IPS-11a (cell line): ENCODE data around the gene CCDC102A.

Source experiments
- H3K4me3 ChIP-seq: one replicate; pipeline ENCODE4 v1.5.1; 2013; ENCODE audit warnings: low read depth, low read length, control low read depth

Gene CCDC102A

GRCh38 chr16:57538235-57538721 is 1.9 kb upstream of the CCDC102A start:
- no peak overlapping the region for H3K4me3 ChIP-seq

GRCh38 chr16:57537581-57538234 is 1.3 kb upstream of the CCDC102A start:
- H3K4me3 ChIP-seq, result no peak overlapping the region

- peak overlapping the region; percentile 8 for H3K4me3 ChIP-seq
These were observed 779 bp upstream of the CCDC102A start for GRCh38 chr16:57537194-57537505.

- peak overlapping the region; percentile 46 for H3K4me3 ChIP-seq
These were observed 578 bp downstream of the CCDC102A start for GRCh38 chr16:57535680-57536305.

- no peak overlapping the region for H3K4me3 ChIP-seq
These were observed 1.3 kb downstream of the CCDC102A start for GRCh38 chr16:57534881-57535658.

GRCh38 chr16:57534337-57534880 is 2.0 kb downstream of the CCDC102A start:
- H3K4me3 ChIP-seq, result no peak overlapping the region

- H3K4me3 ChIP-seq, result no peak overlapping the region
These were observed 2.7 kb downstream of the CCDC102A start for GRCh38 chr16:57533431-57534336.

- H3K4me3 ChIP-seq, result no peak overlapping the region
These were observed 4.1 kb downstream of the CCDC102A start for GRCh38 chr16:57532266-57532625.

- no peak overlapping the region for H3K4me3 ChIP-seq
These were observed 4.6 kb downstream of the CCDC102A start for GRCh38 chr16:57531635-57532265.

GRCh38 chr16:57531253-57531575 is 5.2 kb downstream of the CCDC102A start:
- H3K4me3 ChIP-seq, result no peak overlapping the region

- H3K4me3 ChIP-seq, result no peak overlapping the region
These were observed 5.7 kb downstream of the CCDC102A start for GRCh38 chr16:57530522-57531252.

GRCh38 chr16:57530104-57530521 is 6.3 kb downstream of the CCDC102A start:
- H3K4me3 ChIP-seq, result no peak overlapping the region

- H3K4me3 ChIP-seq, result peak overlapping the region; percentile 60
These were observed 6.8 kb downstream of the CCDC102A start for GRCh38 chr16:57529391-57530103.

GRCh38 chr16:57528499-57529390 is 7.6 kb downstream of the CCDC102A start:
- peak overlapping the region; percentile 60 for H3K4me3 ChIP-seq

- H3K4me3 ChIP-seq, result peak overlapping the region; percentile 60
These were observed 8.6 kb downstream of the CCDC102A start for GRCh38 chr16:57527610-57528360.

- H3K4me3 ChIP-seq, result no peak overlapping the region
These were observed 9.3 kb downstream of the CCDC102A start for GRCh38 chr16:57527027-57527426.

GRCh38 chr16:57526498-57526897 is 9.9 kb downstream of the CCDC102A start:
- no peak overlapping the region for H3K4me3 ChIP-seq
